HPDE6-E6E7 (cell line): ENCODE measurements around the gene OLFM2.
"Not testable (repeated sequence)": the region's sequence is repeated elsewhere in the genome, so short reads cannot be mapped to it uniquely, and the experiment has no call there.

Experiments used
- DNase-seq: peaks from one replicate; pipeline ENCODE4 v3.0.0; 2011; ENCODE audit warnings: missing footprints; ENCODE audit errors: extremely low spot score

OLFM2 gene

DNA sequence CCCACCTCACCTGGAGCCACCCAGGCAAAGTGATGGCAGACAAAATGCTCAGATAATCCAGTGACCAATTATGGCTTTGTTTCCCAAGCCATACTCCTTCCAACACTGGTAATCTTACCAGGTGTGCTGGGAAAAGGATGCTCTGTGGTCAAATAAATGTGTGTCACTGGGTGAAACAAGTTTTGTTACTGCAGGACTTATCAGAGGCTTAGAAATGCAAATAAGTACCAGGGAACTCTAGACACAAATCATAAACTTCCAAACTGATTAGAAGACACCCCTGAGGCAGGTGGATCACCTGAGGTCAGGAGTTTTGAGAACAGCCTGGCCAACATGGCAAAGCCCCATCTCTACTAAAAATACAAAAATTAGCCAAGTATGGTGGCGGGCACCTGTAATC lies 74.8 kb downstream of the OLFM2 start:
- DNase-seq = no peak

DNA sequence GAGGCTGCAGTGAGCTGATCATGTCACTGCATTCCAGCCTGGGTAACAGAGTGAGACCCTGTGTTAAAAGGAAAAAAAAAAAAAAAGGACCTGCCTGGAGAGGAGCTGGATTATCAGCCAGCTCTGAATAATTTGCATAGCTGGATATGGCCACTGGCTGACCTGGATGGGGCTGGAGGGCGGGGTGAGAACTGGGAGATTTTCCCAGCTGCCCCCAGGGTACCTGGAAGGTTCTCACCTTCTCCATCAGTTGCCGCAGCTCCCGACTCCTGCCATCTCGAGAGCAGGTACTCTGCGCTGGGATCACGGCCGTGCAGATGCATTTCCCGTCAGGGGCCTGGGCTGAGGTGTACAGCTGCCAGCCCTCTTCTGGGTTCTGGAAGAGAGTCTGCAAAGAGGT lies 75.9 kb downstream of the OLFM2 start:
- no peak for DNase-seq

DNA sequence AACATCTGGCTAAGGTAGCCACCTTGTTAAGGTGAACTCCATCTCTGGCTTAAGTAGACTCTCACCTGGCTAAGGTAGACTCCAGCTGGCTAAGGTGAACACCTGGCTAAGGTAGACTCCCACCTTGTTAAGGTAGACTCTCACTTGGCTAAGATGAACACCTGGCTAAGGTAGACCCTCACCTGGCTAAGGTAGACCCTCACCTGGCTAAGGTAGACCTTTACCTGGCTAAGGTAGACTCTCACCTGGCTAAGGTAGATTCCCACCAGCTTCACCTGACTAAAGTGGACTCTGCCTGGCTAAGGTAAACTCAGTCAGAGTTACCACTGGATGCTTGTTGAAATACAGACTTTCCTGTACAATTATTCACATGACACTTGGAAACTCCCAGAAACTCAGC lies 77.5 kb downstream of the OLFM2 start:
- DNase-seq = no peak

DNA sequence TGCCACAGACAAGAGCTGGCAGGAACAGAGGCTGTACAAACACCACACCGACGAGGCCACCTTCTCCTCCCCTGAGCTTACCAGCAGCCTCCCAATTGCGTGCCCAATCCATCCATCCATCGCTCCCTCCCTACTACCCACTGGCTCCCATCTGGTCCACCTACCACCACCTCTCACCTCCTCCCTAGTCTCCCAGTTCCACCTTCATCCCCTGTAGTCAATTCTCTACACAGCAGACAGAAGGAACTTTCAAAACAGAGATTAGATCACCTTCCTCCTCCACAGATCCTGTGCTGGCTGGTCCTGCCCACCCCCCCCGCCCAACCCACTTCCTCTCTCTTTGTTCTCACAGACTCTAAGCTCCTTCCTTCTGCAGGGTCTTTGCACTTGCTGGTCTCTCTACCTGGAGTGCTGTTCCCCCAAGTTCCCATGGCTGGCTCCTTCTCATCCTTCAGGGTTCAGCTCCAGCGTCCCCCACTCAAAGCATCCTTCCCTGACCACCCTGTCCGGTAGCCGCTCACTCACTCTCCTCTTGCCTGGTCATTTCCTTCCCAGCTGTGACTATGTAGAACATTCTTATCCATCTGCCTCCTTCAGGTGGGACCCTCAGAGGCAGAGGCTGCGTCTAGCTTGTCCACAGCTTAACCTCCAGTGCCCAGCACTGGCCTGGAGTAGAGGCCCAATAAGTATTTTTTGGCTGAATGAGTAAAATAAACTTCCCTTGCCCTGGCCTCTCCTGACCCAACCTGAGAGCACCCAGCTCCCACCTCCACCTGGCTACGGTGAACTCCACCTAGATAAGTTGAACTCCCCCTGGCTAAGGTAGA lies 78.2 kb downstream of the OLFM2 start:
- no peak for DNase-seq

DNA sequence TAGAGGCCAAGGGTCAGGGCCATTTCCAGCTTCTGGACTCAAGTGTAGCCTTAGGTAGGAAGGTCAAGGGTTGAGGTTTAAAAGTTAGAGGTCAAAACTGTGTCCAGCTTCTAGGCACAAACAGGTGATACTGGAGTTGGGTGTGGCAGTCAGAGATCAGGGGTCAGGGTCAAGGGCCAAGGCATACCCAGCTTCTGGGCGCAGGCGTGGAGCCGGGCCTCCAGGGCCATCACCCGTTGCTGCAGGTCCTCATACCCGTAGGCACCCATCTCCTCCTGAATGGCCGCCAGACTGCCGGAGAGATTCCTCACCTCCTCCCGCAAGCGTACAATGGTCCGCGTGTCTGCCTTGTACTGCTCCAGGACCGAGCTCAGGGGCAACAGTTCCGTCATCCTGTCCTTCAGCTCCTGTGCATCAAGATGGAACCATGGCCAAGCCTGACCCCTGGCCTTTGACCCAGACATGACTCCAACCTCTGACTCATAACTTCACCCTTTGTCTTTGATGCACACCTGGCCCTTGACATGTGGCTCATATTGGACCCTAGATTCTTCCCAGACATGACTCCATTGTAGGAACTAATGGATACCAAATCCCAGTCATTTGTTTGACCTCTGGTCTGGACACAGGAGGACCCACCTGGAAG lies 79.1 kb downstream of the OLFM2 start:
- no peak for DNase-seq

DNA sequence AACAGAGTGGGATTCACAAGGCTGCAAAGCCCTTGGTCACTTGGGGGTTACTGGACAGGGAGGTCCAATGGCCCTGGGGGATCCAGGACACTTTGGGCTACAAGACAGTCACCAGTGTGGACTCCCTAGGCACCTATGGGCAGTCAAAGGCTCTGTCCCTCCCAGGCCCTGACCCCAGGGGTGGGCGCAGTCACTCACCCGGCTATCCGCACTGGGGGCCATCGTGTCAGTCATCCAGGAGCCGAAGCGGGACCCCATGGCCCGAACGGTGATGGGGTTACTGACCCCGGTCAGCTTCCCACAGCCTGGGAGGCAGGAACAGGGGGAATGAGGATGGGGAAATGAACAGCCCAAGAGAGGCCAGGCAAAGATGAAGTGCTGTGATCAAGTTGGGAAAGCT lies 79.7 kb downstream of the OLFM2 start:
- no peak for DNase-seq

DNA sequence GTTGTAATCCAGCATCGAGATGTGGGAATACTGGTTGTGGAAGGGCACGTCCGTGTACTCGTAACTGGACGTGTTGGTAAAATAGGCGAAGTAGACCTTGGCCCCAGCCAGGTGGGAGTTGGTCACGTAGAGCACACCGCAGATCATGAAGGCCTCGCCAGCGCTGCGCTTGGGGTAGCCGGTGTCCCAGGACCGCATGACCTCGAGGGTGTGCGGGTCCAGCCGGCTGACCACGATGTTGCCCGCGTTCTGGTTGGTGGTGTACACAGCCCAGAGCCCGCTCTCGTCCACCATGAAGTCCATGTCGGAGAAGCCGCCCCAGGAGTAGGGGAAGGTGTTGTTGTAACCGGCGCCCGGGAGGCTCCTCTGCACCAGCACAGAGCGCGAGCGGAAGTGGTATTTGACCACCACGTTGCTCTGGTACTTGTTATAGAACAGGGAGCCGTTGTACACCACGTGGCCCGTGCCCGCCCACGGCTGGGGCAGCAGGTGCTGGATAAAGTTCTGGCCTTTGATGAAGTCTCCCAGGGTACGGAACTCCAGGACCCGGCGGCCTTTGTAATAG lies 82.0 kb downstream of the OLFM2 start:
- DNase-seq = no peak

DNA sequence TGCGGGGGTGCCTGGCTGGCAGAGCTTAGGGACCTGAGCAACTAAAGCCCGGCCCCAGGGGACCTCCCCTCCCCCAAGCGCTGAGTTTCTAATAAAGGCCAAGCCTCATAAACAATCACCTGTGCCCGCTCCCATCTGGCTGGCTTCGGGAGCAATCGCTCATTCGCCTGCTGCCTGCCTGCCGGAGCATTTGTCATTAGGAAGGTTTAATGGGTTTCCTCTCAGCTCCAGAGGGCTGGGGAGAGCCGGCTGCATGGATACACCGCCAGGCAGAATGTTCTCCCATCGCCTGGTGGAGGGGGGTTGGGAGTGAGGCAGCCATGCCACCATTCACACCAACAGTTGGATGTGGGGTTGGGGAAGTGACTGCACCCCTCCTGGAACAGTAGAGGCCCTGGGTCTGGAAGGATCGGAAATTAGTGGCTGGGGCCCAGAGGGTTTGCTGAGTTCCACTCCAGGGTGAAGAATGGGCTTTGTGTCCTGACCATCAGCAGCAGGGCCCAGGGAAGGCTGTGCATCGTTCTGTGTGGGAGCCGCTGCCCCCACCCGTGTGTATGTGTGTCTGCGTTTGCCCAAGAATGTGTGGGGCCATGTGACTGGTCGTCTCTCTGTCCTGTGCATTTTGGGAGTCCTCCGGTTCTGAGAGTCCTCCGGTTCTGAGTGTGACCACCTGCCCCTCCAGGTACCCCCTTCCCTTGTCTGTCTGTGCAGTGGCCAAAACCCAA lies 85.9 kb downstream of the OLFM2 start:
- no peak for DNase-seq

DNA sequence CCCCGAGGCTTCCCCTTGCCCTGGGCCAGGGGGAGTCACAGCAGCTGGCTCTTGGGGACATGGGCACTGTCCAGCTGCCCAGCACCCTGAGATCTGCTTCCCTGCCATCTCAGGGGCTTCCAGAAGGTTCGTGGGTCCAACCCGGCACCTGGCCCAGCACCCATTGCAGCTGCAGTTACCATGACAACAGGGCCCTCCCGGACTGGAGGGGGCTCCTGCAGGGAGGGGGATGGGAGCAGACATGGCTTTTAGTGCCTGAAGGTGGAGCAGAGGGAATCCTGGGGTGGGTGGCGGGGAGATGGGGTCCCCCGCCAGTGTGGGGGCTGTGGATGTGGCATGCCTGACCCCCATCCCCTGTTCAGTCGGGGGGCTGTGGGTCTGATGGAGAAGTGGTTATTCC lies 86.5 kb downstream of the OLFM2 start:
- no peak for DNase-seq

DNA sequence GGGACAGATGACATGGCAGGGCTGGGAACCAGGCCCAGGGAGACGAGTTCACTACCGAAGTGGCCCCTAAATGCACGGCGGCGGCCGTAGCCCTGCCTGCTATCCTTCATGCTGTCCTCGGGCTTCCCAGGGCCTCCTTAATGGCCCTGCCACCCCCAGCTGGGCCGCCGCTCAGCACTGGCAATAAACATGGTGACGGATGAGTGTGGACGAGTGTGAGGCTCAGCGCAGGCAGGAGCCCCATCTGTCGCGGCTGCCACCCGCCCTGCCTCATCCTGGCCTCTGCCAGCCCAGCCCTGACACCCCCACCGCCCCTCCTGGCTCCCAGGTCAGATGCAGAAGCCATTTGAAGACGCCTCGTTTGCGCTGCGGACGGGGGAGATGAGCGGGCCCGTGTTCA lies 87.6 kb downstream of the OLFM2 start:
- DNase-seq = no peak

DNA sequence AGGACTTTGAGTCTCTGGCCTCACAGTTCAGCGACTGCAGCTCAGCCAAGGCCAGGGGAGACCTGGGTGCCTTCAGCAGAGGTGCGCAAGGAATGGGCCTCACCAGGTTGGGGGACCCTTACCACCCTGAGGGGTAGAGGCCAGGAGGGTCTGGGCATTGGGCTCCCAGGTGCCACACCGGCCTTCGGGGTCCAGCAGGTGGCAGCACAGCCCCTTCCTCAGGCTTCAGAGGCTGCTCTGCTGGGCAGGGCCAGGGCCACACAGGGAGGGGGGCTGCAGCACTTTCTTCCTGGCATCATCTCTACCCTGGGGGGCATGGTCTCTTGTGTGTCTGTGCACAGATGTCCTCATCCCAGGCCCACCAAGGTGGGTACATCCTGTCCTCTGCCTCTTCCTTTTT lies 88.3 kb downstream of the OLFM2 start:
- no peak for DNase-seq

DNA sequence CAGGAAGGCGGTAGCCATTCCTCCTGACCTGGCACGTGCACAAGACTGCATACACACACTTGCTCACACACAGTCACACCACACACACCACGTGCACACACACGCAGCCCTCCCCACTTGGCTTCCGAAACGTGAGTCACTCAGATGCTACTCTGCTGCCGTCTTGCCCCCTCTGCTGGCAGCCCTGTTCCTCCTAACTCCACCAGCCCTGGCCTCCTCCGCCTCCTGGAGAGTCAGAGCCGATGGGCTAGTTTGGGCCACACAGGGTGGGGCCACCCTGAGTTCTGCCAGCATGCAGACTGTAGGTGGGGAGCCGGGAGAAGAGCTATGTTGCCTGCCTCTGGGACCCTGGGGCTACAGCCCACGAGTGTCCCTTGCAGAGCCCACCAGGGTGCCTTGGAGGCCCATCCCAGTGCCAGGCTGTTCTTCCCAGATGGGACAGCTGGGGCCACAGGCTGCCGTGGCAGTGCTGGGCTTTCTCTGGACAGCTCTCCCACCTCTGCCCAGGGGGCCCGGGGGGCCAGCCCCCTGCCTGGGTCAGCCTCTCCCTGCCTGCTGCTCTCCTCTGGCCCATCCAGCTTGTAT lies 89.1 kb downstream of the OLFM2 start:
- peak; percentile 90 for DNase-seq

DNA sequence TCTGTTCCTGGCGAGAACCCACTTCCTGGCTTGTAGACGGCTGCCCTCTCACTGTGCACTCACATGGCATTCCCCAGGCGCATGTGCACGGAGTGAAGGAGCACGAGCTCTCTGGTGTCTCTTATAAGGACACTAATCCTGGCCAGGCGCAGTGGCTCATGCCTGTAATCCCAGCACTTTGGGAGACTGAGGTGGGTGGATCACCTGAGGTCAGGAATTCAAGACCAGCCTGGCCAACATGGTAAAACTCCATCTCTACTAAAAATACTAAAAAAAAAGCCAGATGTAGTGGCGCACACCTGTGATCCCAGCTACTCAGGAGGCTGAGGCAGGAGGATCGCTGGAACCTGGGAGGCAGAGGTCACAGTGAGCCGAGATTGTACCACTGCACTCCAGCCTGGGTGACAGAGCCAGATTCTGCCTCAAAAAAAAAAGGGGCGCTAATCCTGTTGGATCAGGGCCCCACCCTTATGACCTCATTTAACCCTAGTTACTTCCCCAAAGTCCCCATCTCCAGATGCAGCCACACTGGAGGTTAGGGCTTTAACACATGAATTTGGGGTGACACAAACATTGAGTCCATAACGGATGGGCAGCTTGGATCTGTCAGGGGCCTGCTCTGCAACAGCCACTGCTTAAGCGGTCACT lies 92.6 kb downstream of the OLFM2 start:
- DNase-seq = not testable (repeated sequence)

DNA sequence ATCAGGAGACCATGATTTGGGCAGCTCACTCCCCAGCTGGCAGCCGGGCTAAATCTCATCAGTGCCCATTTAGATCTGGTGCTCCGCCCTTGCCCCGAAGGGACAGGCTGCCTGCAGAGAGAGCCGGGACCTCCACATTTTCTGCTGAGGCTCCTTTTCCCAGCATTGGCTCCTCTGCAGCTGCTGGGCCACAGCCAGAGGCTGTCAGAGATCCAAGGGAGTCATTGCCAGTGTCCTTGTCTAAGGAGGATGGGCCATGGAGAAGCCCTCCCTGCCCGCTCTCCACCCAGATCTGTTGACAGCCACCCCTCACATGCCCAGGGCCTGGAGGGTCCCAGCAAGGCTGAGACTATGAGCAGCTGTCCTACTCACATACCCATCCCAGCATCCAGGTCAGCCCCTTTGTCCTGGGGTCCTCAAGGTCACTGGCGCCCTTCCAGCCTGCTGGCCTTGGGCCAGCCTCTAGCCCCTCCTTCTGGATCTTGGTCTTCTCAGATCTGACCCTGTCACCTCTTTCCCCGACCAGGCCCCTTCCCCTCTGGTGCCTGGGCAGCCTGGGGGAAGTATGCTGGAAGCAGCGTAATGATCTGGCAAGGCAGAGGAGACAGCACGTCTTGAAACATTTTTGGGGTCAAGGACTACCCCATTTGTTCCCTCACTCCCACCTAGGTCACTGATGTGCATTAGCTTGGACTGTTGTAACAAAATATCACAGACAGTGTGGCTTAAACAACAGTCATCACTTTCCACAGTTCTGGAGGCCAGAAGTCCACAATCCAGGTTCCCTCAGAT lies 93.3 kb downstream of the OLFM2 start:
- no peak for DNase-seq

DNA sequence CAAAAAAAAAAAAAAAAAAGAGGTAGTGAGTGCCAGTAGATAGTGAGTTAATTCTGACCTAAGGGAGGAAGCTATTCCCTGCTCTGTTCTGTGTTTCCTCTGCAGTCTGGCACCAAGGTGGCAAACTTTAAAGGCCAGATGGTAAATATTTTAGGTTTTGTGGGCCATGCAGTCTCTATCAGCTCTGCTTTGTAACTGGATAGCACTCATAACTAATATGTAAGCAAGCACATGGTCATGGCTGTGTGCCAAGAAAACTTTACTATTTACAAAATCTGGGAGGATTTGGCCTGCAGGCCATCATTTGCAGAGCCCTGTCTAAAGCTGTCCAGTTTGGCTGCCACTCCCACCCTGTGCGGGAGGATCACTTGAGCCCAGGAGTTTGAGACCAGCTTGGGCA lies 96.9 kb downstream of the OLFM2 start:
- DNase-seq = no peak

DNA sequence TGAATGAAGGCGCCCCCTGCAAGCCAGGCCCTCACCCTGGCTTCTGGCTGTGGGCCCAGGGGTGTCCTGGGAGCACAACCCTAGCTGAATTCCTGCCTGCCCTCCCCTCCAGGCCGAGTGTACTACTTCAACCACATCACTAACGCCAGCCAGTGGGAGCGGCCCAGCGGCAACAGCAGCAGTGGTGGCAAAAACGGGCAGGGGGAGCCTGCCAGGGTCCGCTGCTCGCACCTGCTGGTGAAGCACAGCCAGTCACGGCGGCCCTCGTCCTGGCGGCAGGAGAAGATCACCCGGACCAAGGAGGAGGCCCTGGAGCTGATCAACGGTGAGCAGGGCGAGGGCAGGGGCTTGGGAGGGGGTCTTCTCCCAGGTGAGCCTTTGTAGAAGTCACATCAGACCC lies 98.0 kb downstream of the OLFM2 start:
- DNase-seq = no peak

DNA sequence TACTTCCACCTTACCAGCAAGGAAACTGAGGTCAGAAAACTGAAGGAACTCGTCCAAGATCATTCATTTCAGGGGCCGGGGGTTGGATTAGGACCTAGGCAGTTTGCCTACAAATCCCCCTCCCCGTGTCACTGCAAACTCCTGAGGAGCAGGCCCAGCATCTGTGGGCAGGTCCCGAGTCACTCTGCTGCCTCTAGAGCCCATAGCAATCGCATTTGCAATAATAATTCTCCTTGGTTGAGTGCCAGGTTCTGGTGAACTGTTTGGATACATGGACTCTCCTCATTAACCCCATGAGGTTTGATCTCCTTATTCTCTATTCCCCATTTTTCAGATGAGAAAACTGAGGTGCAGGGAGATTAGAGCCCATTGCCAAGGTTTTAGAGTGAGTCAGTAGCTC lies 100.3 kb downstream of the OLFM2 start:
- DNase-seq = no peak

DNA sequence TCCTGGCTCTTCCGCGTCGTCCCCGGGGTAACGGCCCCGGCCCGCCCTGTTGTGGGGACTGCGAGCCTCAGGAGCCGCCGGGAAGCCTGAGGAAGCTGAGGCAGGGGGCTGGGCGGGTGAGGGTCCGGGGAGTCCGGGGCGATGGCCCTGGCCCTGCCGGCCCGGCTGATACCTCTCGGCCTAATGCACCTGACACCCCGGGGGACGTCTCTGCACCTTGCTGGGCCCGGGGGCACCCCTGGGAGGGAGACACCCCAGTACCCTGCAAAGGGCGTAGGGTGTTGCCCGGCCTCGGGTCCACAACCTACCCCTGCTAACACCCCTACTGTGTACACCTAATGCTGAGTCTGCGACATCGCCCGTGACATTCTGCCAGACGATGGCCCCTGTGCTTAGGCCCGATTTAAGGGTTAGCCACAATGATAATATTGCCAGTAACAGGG lies 100.8 kb downstream of the OLFM2 start:
- DNase-seq = no peak

DNA sequence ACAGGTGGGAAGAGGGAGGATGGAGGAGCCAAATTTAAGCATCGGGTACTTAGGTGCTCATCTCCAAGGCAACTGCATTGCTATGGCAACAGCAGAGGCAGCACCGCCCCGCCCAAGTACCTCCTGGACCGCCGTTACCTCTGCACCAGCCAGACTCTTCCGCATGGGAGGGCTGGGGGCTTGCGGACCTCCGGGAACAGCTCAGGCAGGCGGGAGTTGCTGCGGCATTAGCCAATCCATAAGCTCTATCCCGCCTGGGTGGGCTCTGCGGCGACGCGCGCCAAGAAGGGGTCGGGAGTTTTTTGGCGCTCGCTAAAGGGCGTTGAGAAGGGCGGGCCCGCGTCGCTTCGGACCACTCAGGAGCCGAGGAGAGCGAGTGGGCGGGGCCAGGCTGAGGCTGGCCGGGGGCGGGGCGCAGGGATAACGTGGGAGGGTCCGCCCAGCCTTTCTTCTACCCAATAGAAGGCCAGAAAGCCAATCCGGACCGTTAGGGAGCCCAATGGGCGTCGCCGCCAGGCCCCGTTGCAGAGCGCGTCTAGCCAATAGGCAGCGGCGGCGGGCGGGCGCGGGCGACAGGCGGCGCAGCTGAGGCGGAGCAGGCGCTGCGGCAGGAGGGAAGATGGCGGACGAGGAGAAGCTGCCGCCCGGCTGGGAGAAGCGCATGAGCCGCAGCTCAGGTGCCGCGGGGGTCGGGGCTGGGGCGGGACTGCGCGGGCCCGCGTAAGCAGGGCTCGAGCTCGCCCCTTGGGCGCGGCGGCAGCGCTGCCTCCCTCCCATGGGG lies 101.4 kb downstream of the OLFM2 start, which contains the start of gene PIN1:
Gene PIN1, plus strand, starts transcription at position 593 of the 781 bp plus-strand sequence. Its CDS starts 27 bp downstream, at position 620.
- DNase-seq = peak; percentile 99

DNA sequence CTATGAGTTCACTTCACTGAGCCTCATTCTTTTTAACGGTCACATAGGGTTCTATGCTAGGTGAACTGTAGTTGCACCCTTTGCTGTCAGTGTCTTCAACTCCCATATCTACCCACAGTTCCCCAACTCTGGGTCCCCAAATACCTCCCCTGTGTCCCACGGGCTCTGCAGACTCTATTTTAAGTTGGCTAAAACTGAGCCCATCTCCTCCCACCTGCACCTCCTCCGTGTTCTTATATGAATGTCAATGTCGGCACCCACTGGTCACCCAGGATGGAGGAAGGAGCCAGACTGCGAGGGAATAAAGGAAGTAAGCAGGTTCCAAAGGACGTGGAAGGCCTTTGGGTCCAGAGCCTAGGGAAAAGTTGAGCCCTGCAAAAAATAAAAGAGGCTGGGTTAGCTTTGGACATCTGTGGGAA lies 102.0 kb downstream of the OLFM2 start:
- DNase-seq = no peak
